Measurements from ENCODE around the gene TCEANC2. TPM values are rescaled to one million over a fixed set of nuclear protein-coding genes. Genes with fewer than 3 reads are reported as not detected.

Gene TCEANC2
- 4.1 and 4.8 TPM in 2 replicates for total RNA-seq

DNA sequence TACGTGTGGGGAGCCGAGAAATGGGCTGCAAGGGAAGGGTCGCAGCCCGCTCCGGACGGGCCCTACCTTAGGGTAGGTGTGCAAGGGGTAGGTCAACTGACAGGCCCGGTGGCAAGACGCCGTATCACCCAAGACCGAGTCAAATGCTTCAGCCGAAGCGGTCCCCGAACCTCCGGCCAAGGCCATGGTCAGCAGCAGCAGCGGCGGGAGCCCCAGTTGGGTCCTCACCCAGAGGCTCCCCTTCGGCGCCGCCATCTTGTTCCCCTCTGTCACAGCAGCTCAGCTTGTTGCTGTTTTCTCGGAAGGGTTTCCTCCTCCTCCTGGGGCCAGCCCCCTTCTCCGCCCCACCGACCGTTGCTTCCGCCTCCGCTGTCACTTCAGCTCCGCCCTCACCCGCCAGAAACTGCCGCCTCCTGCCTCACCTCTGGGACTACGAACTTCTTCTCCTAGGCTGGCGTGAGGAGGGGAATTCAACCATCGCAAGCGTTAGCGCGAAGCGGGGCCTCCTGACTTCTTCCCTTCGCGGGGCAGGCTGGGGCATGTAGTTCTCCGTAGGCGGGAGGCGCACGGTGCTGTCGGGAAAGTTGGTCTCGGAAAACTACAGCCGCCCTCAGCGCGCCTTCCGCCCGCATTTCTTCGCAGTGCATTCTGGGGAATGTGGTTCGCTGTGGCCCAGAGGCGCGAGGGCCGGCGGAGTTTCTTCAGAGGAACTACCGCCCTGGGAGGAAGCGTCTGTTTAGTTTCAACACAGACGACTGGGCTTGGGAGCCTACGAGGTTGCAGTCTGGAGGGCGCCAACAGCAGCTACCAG, at the start of gene TCEANC2, which contains the start of gene TMEM59:
Gene TCEANC2 (plus strand): TSS at position 675 of the 811 bp plus-strand sequence. CDS start 815 bp downstream, outside the sequence.
Gene TMEM59 (minus strand): TSS at position 271 of the 811 bp plus-strand sequence. CDS start 16 bp downstream, at position 255.

GRCh38 chr1:54017979-54018378, 35.4 kb upstream of the TCEANC2 start, which contains the start of gene LDLRAD1:
Gene LDLRAD1, minus strand, starts transcription at chr1:54018186. Its CDS starts 74 bp downstream, at chr1:54018112.

GRCh38 chr1:54152696-54153095, 99.3 kb downstream of the TCEANC2 start, which contains the start of gene CDCP2:
Gene CDCP2, minus strand, starts transcription at chr1:54153000. Its CDS starts 78 bp downstream, at chr1:54152922.

Small RNAs within 50 kb of the gene (small RNA-seq; reads per million reads assigned to genes)
- gene AL353898.1, result not detected
- not detected for gene AL353898.2

Other genes starting within 250 kb of the TCEANC2 start
- gene NDC1, start 215.3 kb upstream of the TCEANC2 start, total RNA-seq, result 18.3 and 21.8 TPM in 2 replicates
- 23.8 and 24.8 TPM in 2 replicates for gene YIPF1, start 163.8 kb upstream of the TCEANC2 start, total RNA-seq
- not detected in 2 replicates for gene DIO1, start 159.4 kb upstream of the TCEANC2 start, total RNA-seq
- gene IFT25, start 107.9 kb upstream of the TCEANC2 start, total RNA-seq, result 33.3 and 35.2 TPM in 2 replicates
- gene LRRC42, start 107.3 kb upstream of the TCEANC2 start, total RNA-seq, result 27.3 and 33.7 TPM in 2 replicates
- not detected in 2 replicates for gene LDLRAD1, start 35.4 kb upstream of the TCEANC2 start, total RNA-seq
- 377 and 462 TPM in 2 replicates for gene TMEM59, start 404 bp upstream of the TCEANC2 start, total RNA-seq
- gene CDCP2, start 99.4 kb downstream of the TCEANC2 start, total RNA-seq, result not detected in 2 replicates
- 8.8 and 9.0 TPM in 2 replicates for gene CYB5RL, start 146.4 kb downstream of the TCEANC2 start, total RNA-seq
- gene MRPL37, start 146.6 kb downstream of the TCEANC2 start, total RNA-seq, result 90.6 and 91.2 TPM in 2 replicates

Measured in articular chondrocyte of knee joint (primary cell).